Esophagus squamous epithelium (tissue), 5 donors: Measurements from ENCODE around the gene ITPR2. TPM values are rescaled to one million over a fixed set of nuclear protein-coding genes. Genes with fewer than 3 reads are reported as not detected.
"Not testable (repeated sequence)": the region's sequence is repeated elsewhere in the genome, so short reads cannot be mapped to it uniquely, and the experiment has no call there.

ENCODE experiments used
- DNase-seq: peaks from one replicate; lab custom pipeline; 2025; lab: John Stamatoyannopoulos, UW
- H3K27ac ChIP-seq, 4 donors: fragments of 200-600 bp; sonication (generic); one replicate each; pipeline ENCODE4 v1.5.1; 2016 to 2019; ENCODE audit warnings: mild to moderate bottlenecking in 1 of 4
- H3K27me3 ChIP-seq, 4 donors: fragments of 200-600 bp; sonication (generic); 1 replicate in 3 of 4; 2 replicates in 1 of 4; pipeline versions ENCODE4 v1.5.1 to v1.6.0; 2017 to 2021; ENCODE audit warnings: antibody characterized with exemption in 1 of 4
- H3K36me3 ChIP-seq, 3 donors: fragments of 200-600 bp; sonication (generic); one replicate each; pipeline ENCODE4 v1.5.1; 2016 to 2019
- H3K4me1 ChIP-seq, 3 donors: fragments of 200-600 bp; sonication (generic); one replicate each; pipeline ENCODE4 v1.5.1; 2017 to 2019
- H3K4me3 ChIP-seq, 4 donors: fragments of 200-600 bp; sonication (generic); 1 replicate in 3 of 4; 2 replicates in 1 of 4; pipeline ENCODE4 v1.5.1; 2016 to 2019; ENCODE audit warnings: mild to moderate bottlenecking in 2 of 4, moderate library complexity in 1 of 4
- H3K9me3 ChIP-seq, 3 donors: fragments of 200-600 bp; sonication (generic); one replicate each; pipeline ENCODE4 v1.5.1; 2016 to 2019
- CTCF ChIP-seq, 6 experiments: fragments of 450-650 bp in 4 of 6; fragments of 200-600 bp in 2 of 6; sonication (generic) in 2 of 6; IDR thresholded peaks; one replicate each; pipeline ENCODE4 v1.5.1; 2016 to 2019; ENCODE audit warnings: antibody characterized with exemption in 6 of 6, mild to moderate bottlenecking in 4 of 6, moderate library complexity in 4 of 6
- POLR2A ChIP-seq, 4 donors: fragments of 450-650 bp; IDR thresholded peaks; one replicate each; pipeline ENCODE4 v1.6.1; 2017; ENCODE audit warnings: antibody characterized with exemption in 4 of 4, mild to moderate bottlenecking in 4 of 4, moderate library complexity in 3 of 4
- WGBS, 2 donors: methylation state at CpG; one replicate each; pipeline ENCODE4 v1.1.5; 2018; 5-methylcytosine and 5-hydroxymethylcytosine counted together
- intact Hi-C: fragments of 100-400 bp; cut with DNase I; formaldehyde crosslinking; loops from one replicate; pipeline ENCODE4 v1.15.0; 2022
- total RNA-seq, 4 donors: library from RNA; depleted of rRNA; stranded (reverse); fragments of >200 nt; gene quantifications; one replicate each; pipeline ENCODE4 v1.1.0, GENCODE V29; 2016
- donor health status: DM: yes; HTN: yes; CAD: no.

ITPR2 gene
- total RNA-seq, 4 donors from 2014 or later = 30.7 to 49.3 (median 37.6) TPM

DNA sequence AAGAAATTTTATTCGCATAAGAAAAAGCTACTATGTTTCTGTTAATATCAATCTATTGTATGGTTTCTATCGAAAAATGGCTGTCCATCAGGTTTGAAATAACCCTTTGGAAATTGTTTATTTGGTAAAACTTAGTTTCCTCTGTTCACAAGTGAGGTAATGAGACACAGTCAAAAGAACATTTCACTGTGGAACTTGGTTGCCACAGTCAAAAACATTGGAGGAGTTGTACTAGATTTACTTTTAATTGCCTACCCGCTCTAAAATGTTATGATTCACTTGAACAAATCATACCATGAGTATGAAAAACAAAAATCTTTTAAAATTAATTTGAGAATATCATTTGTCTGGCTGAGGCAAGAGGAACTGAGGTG is 46.5 kb downstream of the ITPR2 start:
- peaks cover 0 to 77% (median 20%) of the 10 kb centered on the region in 3 donors for H3K4me1 ChIP-seq
- intact Hi-C loops = no loop called here
- no peaks in the 10 kb centered on the region for H3K27me3 ChIP-seq
- no peaks in the 10 kb centered on the region for H3K9me3 ChIP-seq
- TF ChIP-seq CTCF (IDR thresholded peaks at IDR 0.05) = no peak
- TF ChIP-seq POLR2A (IDR thresholded peaks at IDR 0.05) = no peak
- no peaks in the 10 kb centered on the region for H3K36me3 ChIP-seq
- peak overlapping the region in 2 of 4 donors; percentile 40 to 67 for H3K27ac ChIP-seq
- no peak overlapping the region for H3K4me3 ChIP-seq
- WGBS, 2 donors = 86 to 90% methylated on average over 3 of the region's 3 CpGs
- no peak for DNase-seq

- Histone ChIP-seq H3K4me1 (peaks cover 0 to 53% (median 16%) of the 10 kb centered on the region in 3 donors), H3K27ac (peak overlapping the region in 1 of 4 donors; percentile 49), H3K36me3 (peaks cover 0 to 16% (median 0%) of the 10 kb centered on the region in 3 donors)
- H3K27me3 ChIP-seq, intact Hi-C loops, H3K4me3 ChIP-seq, H3K9me3 ChIP-seq, DNase-seq: not testable (repeated sequence)
- 73 to 91% methylated on average over 2 of the region's 3 CpGs for WGBS, 2 donors
Observed at GRCh38 chr12:26783816-26784379, 49.1 kb downstream of the ITPR2 start.

DNA sequence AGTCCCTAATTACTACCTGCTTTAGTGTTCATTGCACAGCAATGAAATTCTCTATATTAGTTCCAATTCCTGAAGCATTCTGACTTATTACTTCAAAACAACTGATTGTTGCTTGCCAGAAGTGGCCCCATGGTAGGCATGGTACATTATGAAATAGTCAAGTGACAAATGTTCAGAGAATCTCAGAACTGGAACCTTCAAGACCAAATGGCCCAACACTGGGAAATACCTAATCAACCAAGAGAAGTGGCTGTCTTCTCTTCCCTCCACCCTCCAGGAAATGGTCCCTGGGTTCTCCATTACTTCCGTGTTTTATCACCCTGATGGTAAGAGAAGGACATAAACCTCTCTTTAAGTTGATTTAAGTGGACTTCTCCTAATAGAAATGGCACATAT is 49.9 kb downstream of the ITPR2 start:
- DNase-seq = no peak
- peaks cover 0 to 6% (median 0%) of the 10 kb centered on the region in 3 donors for H3K9me3 ChIP-seq
- intact Hi-C loops = no loop called here
- no peak for TF ChIP-seq CTCF (IDR thresholded peaks at IDR 0.05)
- TF ChIP-seq POLR2A (IDR thresholded peaks at IDR 0.05) = no peak
- no peak overlapping the region for H3K4me3 ChIP-seq
- H3K27ac ChIP-seq = peak overlapping the region in 3 of 4 donors; percentile 15 to 68 (median 49)
- peaks cover 0 to 22% (median 0%) of the 10 kb centered on the region in 3 donors for H3K36me3 ChIP-seq
- peaks cover 0 to 46% (median 10%) of the 10 kb centered on the region in 3 donors for H3K4me1 ChIP-seq
- 100% methylated on average over 1 of the region's 1 CpG; no CpG with 5 or more reads in 1 of the 2 donors for WGBS, 2 donors
- H3K27me3 ChIP-seq = no peaks in the 10 kb centered on the region

GRCh38 chr12:26782372-26783130 is 50.4 kb downstream of the ITPR2 start:
- DNase-seq = no peak
- WGBS, 2 donors = 43 to 69% methylated on average over 3 of the region's 3 CpGs
- H3K4me3 ChIP-seq = no peak overlapping the region
- no peak for TF ChIP-seq POLR2A (IDR thresholded peaks at IDR 0.05)
- no peak for TF ChIP-seq CTCF (IDR thresholded peaks at IDR 0.05)
- peaks cover 0 to 12% (median 0%) of the 10 kb centered on the region in 3 donors for H3K9me3 ChIP-seq
- peaks cover 0 to 28% (median 3%) of the 10 kb centered on the region in 3 donors for H3K36me3 ChIP-seq
- intact Hi-C loops = no loop called here
- peaks cover 0 to 40% (median 10%) of the 10 kb centered on the region in 3 donors for H3K4me1 ChIP-seq
- no peaks in the 10 kb centered on the region for H3K27me3 ChIP-seq
- H3K27ac ChIP-seq = peak overlapping the region in 3 of 4 donors; percentile 15 to 68 (median 49)

DNA sequence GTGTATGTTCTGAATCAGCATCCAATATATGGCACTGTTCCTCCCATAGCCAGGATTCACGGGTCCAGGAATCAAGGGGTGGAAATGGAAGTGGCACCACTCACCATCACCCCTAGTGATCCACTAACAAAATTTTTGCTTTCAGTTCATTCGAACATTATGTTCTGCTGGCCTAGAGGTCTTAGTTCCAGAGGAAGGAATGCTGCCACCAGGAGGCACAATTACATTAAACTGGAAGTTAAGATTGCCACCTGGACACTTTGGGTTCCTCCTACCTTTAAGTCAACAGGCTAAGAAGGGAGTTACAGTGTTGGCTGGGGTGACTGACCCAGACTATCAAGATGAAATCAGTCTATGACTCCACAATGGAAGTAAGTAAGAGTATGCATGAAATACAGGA is 52.3 kb downstream of the ITPR2 start:
- DNase-seq, H3K27ac ChIP-seq, H3K27me3 ChIP-seq, intact Hi-C loops, H3K4me3 ChIP-seq: not testable (repeated sequence)
- Histone ChIP-seq H3K9me3 (peaks cover 0 to 24% (median 9%) of the 10 kb centered on the region in 3 donors), H3K36me3 (peaks cover 0 to 44% (median 3%) of the 10 kb centered on the region in 3 donors), H3K4me1 (peaks cover 0 to 27% (median 3%) of the 10 kb centered on the region in 3 donors)
- peak in 1 of 6 experiments; percentile 42 for TF ChIP-seq CTCF (IDR thresholded peaks at IDR 0.05)
- WGBS, 2 donors = 93 to 100% methylated on average over 2 of the region's 2 CpGs

DNA sequence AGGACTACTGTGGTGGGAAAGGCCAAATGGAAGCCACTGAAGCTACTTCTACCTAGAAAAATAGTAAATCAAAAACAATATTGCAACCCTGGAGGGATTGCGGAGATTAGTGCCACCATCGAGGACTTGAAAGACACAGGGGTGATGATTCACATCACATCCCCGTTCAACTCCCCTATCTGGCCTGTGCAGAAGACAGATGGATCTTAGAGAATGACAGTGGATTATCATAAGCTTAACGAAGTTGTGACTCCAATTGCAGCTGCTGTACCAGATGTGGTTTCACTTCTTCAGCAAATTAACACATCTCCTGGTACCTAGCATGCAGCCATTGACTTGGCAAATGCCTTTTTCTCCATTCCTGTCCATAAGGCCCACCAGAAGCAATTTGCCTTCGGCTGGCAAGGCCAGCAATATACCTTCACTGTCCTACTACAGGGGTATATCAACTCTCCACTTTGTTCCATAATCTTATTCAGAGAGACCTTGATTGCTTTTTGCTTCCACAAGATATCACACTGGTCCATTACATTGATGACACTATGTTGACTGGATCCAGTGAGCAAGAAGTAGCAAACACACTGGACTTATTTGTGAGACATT is 54.7 kb downstream of the ITPR2 start:
- H3K27me3 ChIP-seq, intact Hi-C loops, H3K4me3 ChIP-seq, H3K27ac ChIP-seq, DNase-seq: not testable (repeated sequence)
- WGBS, 2 donors = 91 to 99% methylated on average over 5 of the region's 5 CpGs
- H3K36me3 ChIP-seq = peaks cover 0 to 44% (median 3%) of the 10 kb centered on the region in 3 donors
- H3K4me1 ChIP-seq = peaks cover 0 to 20% (median 3%) of the 10 kb centered on the region in 3 donors
- H3K9me3 ChIP-seq = peaks cover 0 to 24% (median 9%) of the 10 kb centered on the region in 3 donors
